HG03095 (cell line): Measurements from ENCODE around the gene VAV2.
"Not testable (repeated sequence)": the region's sequence is repeated elsewhere in the genome, so short reads cannot be mapped to it uniquely, and the experiment has no call there.

ENCODE experiments used
- ATAC-seq: cut with Tn5 transposase; IDR thresholded peaks from one replicate; pipeline ENCODE4 v1.9.1; 2021; ENCODE audit warnings: moderate library complexity; ENCODE audit not compliant: unreplicated experiment

VAV2 gene

GRCh38 chr9:133775951-133776905, 215.9 kb downstream of the VAV2 start:
- ATAC-seq: no peak

- no peak for ATAC-seq
These were observed 216.8 kb downstream of the VAV2 start for GRCh38 chr9:133775291-133775690.

GRCh38 chr9:133774799-133775198, 217.3 kb downstream of the VAV2 start:
- no peak for ATAC-seq

- no peak for ATAC-seq
These were observed 218.1 kb downstream of the VAV2 start for GRCh38 chr9:133773889-133774655.

- no peak for ATAC-seq
These were observed 219.5 kb downstream of the VAV2 start for GRCh38 chr9:133772581-133772980.

- ATAC-seq: no peak
These were observed 220.3 kb downstream of the VAV2 start for GRCh38 chr9:133771486-133772482.

GRCh38 chr9:133770076-133770777, 221.9 kb downstream of the VAV2 start:
- ATAC-seq: no peak

- ATAC-seq: no peak
These were observed 222.5 kb downstream of the VAV2 start for GRCh38 chr9:133769511-133770075.

- no peak for ATAC-seq
These were observed 223.1 kb downstream of the VAV2 start for GRCh38 chr9:133768859-133769510.

GRCh38 chr9:133768371-133768858, 223.7 kb downstream of the VAV2 start:
- ATAC-seq: no peak

- ATAC-seq: no peak
These were observed 224.5 kb downstream of the VAV2 start for GRCh38 chr9:133767625-133768024.

GRCh38 chr9:133767008-133767407, 225.1 kb downstream of the VAV2 start:
- no peak for ATAC-seq

GRCh38 chr9:133766234-133766633, 225.9 kb downstream of the VAV2 start:
- ATAC-seq: not testable (repeated sequence)

- ATAC-seq: no peak
These were observed 228.6 kb downstream of the VAV2 start for GRCh38 chr9:133763272-133764183.

GRCh38 chr9:133762488-133763271, 229.4 kb downstream of the VAV2 start:
- ATAC-seq: no peak

GRCh38 chr9:133761641-133762248, 230.4 kb downstream of the VAV2 start:
- ATAC-seq: no peak
